K562 (cell line): Measurements from ENCODE around the gene CALML3. TPM values are rescaled to one million over a fixed set of nuclear protein-coding genes. Genes with fewer than 3 reads are reported as not detected.
"Not testable (repeated sequence)": the region's sequence is repeated elsewhere in the genome, so short reads cannot be mapped to it uniquely, and the experiment has no call there.

Experiments
- ATAC-seq: fragments of 200-7000 bp; cut with Tn5 transposase; 3 replicates; pipeline ENCODE4 v1.9.1; 2020; ENCODE audit warnings: moderate library complexity
- BruUV-seq: library from RNA; stranded (reverse); fragments of 400-500 nt; replicated peaks from 2 replicates; lab custom pipeline; 2021; lab: Mats Ljungman, UMichigan
- CTCF ChIA-PET: fragments of 300-600 bp; formaldehyde crosslinking; extraction: SDS; loops from one replicate; lab custom pipeline; 2021; ENCODE audit warnings: low intra/inter-chr PET ratio; lab: Yijun Ruan, JAX
- POLR2A ChIA-PET: fragments of 300-600, 350-650 bp; sonication (Branson Sonifier 250); formaldehyde crosslinking; extraction: SDS; loops from one replicate; lab custom pipeline; 2021; ENCODE audit warnings: antibody characterized with exemption, inconsistent platforms; lab: Yijun Ruan, JAX
- DNase-seq, 4 experiments: peaks; one replicate each; pipeline versions ENCODE4 v3.0.0 to v3.0.0-alpha.2; 2011 to 2018; ENCODE audit warnings: low spot score in 3 of 4, mixed read lengths in 3 of 4; ENCODE audit errors: extremely low read depth in 1 of 4
- FAIRE-seq: peaks from 2 replicates; lab custom pipeline; 2011; peaks lifted over from hg19 to GRCh38; lab: Jason Lieb, UNC
- H2AFZ ChIP-seq: 2 replicates; pipeline ENCODE4 v1.6.0; 2011; ENCODE audit warnings: low read depth, low read length, control low read depth, inconsistent platforms
- H3K27ac ChIP-seq: fragments of 200-600 bp; 3 replicates; pipeline ENCODE4 v1.8.0; 2011; ENCODE audit warnings: low read depth, mild to moderate bottlenecking, control low read depth, inconsistent platforms, low read length, moderate library complexity, mixed read lengths; ENCODE audit errors: extremely low read depth
- H3K27me3 ChIP-seq, 2 experiments: fragments of 300-600 bp in 1 of 2; 2 replicates in 1 of 2; 3 replicates in 1 of 2; pipeline versions ENCODE4 v1.6.0 to v1.8.0; 2011; ENCODE audit warnings: inconsistent platforms in 2 of 2, low read length in 2 of 2, mild to moderate bottlenecking in 1 of 2, mixed read lengths in 1 of 2, moderate library complexity in 1 of 2; ENCODE audit not compliant: control insufficient read depth in 2 of 2, insufficient read depth in 2 of 2
- H3K36me3 ChIP-seq: fragments of 300-600 bp; 3 replicates; pipeline ENCODE4 v1.8.0; 2011; ENCODE audit warnings: mild to moderate bottlenecking, low read length, inconsistent platforms; ENCODE audit not compliant: control insufficient read depth, insufficient read depth
- H3K4me1 ChIP-seq, 2 experiments: fragments of 200-600 bp in 1 of 2; replicated peaks in 1 of 2; 2 replicates in 1 of 2; 3 replicates in 1 of 2; pipeline versions ENCODE4 v1.5.1 to v1.8.0; 2011; ENCODE audit warnings: inconsistent platforms in 2 of 2, low read length in 2 of 2, mild to moderate bottlenecking in 1 of 2, mixed read lengths in 1 of 2, moderate library complexity in 1 of 2; ENCODE audit not compliant: control insufficient read depth in 2 of 2, insufficient read depth in 2 of 2
- H3K4me2 ChIP-seq: 2 replicates; pipeline ENCODE4 v1.6.1; 2011; ENCODE audit warnings: low read length, control low read depth, inconsistent platforms, mixed read lengths; ENCODE audit not compliant: insufficient read depth
- H3K4me3 ChIP-seq: fragments of 200-600 bp; sonication (generic), shearing (Covaris generic); 2 replicates; pipeline ENCODE4 v1.5.1; 2016; ENCODE audit warnings: control low read depth, inconsistent platforms
- H3K79me2 ChIP-seq: fragments of 200-600 bp; 3 replicates; pipeline ENCODE4 v1.8.0; 2011; ENCODE audit warnings: low read length, inconsistent platforms; ENCODE audit not compliant: control insufficient read depth, insufficient read depth
- H3K9ac ChIP-seq, 2 experiments: 2 replicates each; pipeline versions ENCODE4 v1.6.0 to v1.6.1; 2011; ENCODE audit warnings: low read depth in 2 of 2, low read length in 2 of 2, control low read depth in 1 of 2, inconsistent platforms in 1 of 2, mild to moderate bottlenecking in 1 of 2, mixed read lengths in 1 of 2; ENCODE audit not compliant: insufficient read depth in 1 of 2
- H3K9me1 ChIP-seq: one replicate; pipeline ENCODE4 v1.6.0; 2011; ENCODE audit warnings: inconsistent platforms, mild to moderate bottlenecking, low read length, moderate library complexity; ENCODE audit not compliant: control insufficient read depth, insufficient read depth
- H3K9me3 ChIP-seq: replicated peaks from 2 replicates; pipeline ENCODE4 v1.5.1; 2011; ENCODE audit warnings: low read depth, low read length, inconsistent platforms; ENCODE audit not compliant: control insufficient read depth, insufficient read depth
- H4K20me1 ChIP-seq: replicated peaks from 2 replicates; pipeline ENCODE4 v1.6.1; 2011; ENCODE audit warnings: low read length, inconsistent platforms, mixed read lengths; ENCODE audit not compliant: control insufficient read depth, insufficient read depth
- AFF1 ChIP-seq, 2 experiments: fragments of 450-650 bp; IDR thresholded peaks; 2 replicates each; pipeline ENCODE4 v1.6.1; 2018; ENCODE audit warnings: mild to moderate bottlenecking in 2 of 2, low read depth in 1 of 2; ENCODE audit not compliant: partially characterized antibody in 2 of 2
- DMBX1 ChIP-seq: fragments of 250-450 bp; sonication (Bioruptor Pico); IDR thresholded peaks from 2 replicates; pipeline ENCODE4 v1.8.0; 2022; ENCODE audit warnings: inconsistent platforms, mild to moderate bottlenecking, moderate library complexity, borderline replicate concordance
- GATAD2A ChIP-seq: fragments of 450-650 bp; IDR thresholded peaks from 2 replicates; pipeline ENCODE4 v1.6.1; 2017
- MLLT1 ChIP-seq, 2 experiments: fragments of 450-650 bp; IDR thresholded peaks; 2 replicates each; pipeline ENCODE4 v1.6.1; 2016
- NFRKB ChIP-seq: fragments of 450-650 bp; IDR thresholded peaks from 2 replicates; pipeline ENCODE4 v1.6.1; 2016; ENCODE audit warnings: low read depth
- WGBS: fragments of 100-300 bp; shearing (Covaris generic); methylation state at CpG from one replicate; pipeline ENCODE4 v1.1.6; 2016; ENCODE audit warnings: low coverage, mixed read lengths; ENCODE audit not compliant: insufficient coverage; ENCODE audit errors: missing lambda C conversion rate; 5-methylcytosine and 5-hydroxymethylcytosine counted together
- in situ Hi-C: fragments of 300-500 bp; cut with MboI; formaldehyde crosslinking; loops from 4 replicates; pipeline ENCODE4 v1.15.0; 2018; ENCODE audit warnings: inconsistent platforms, mixed read lengths
- intact Hi-C: fragments of 100-400 bp; cut with micrococcal nuclease; formaldehyde crosslinking; loops from 2 replicates; pipeline ENCODE4 v1.14.2; 2022
- polyA plus RNA-seq, 8 experiments: library from polyadenylated mRNA; depleted of rRNA in 4 of 8; stranded (reverse) in 5 of 8; unstranded in 3 of 8; fragments of >200 nt; fragmentation: Nextera tagmentation in 2 of 8; fragmentation: Illumina TruSeq in 1 of 8; extraction: Ambion mirVana in 2 of 8; extraction: Trizol in 1 of 8; gene quantifications; 2 replicates each; pipeline versions ENCODE4 v1.2.1 to v1.2.3, GENCODE V29; 2011 to 2014; ENCODE audit warnings: inconsistent platforms in 1 of 8, missing spikeins in 1 of 8
- total RNA-seq, 7 experiments: library from RNA; depleted of rRNA in 6 of 7; stranded (reverse); fragments of >200 nt in 6 of 7; fragmentation: Illumina TruSeq in 2 of 7; extraction: Trizol in 2 of 7; gene quantifications; 2 replicates each; pipeline versions ENCODE4 v1.2.1 to v1.2.3, GENCODE V29; 2011 to 2021; ENCODE audit warnings: low replicate concordance in 1 of 7

CALML3 gene
- total and polyA plus RNA-seq, 9 of the 15 experiments (the other 6 are each of a cell fraction or from before 2014, with no cell fraction given), result not detected

GRCh38 chr10:5475088-5475487 is 49.7 kb upstream of the CALML3 start:
- Histone ChIP-seq H3K27ac (peak overlapping the region; percentile 94), H3K36me3 (peaks cover 15% of the 10 kb centered on the region; the same call in 2 of the 3 replicates), H3K4me3 (0 out of 2 replicates have a peak overlapping the region, but pooled peaks have one; percentile 14), H3K4me2 (peak overlapping the region; percentile 100), H3K9ac (peak overlapping the region; percentile 31 to 55; a peak in 3 of 4 replicates), H3K4me1 (peaks cover 15 to 31% of the 10 kb centered on the region in 2 experiments; a peak in 4 of 5 replicates), H3K79me2 (peaks cover 91% of the 10 kb centered on the region)
- intact Hi-C loops, H4K20me1 ChIP-seq, H3K9me1 ChIP-seq, DNase-seq, H3K27me3 ChIP-seq, CTCF ChIA-PET, ATAC-seq, BruUV-seq, FAIRE-seq, in situ Hi-C loops, H2AFZ ChIP-seq, H3K9me3 ChIP-seq: not testable (repeated sequence)
- POLR2A ChIA-PET, result interaction anchor here (7.0 kb wide), 1 partner anchor 13 kb away, joined by 43 read pairs; no protein-coding TSS in a partner anchor
- peak; percentile 25; the same call in 1 of the 2 replicates for TF ChIP-seq NFRKB
- peak; percentile 58; the same call in 1 of the 2 replicates for TF ChIP-seq DMBX1 (CRISPR knock-in tag)
- TF ChIP-seq MLLT1 (IDR thresholded peaks at IDR 0.05), result peak; percentile 78 to 80; a peak in 3 of 4 replicates
- peak in 1 of 2 experiments; percentile 27 for TF ChIP-seq AFF1 (IDR thresholded peaks at IDR 0.05; ENCODE audit: low read depth in 1 of 2, partially characterized antibody in 2 of 2)
- TF ChIP-seq GATAD2A, result peak; percentile 49; the same call in 1 of the 2 replicates
- WGBS, result 9% methylated on average over 3 of the region's 8 CpGs
